CD4-positive, alpha-beta T cell treated with Interleukin-12 subunit alpha and Interleukin-12 subunit beta, for 1 hour (primary cell): Measurements from ENCODE around the gene MED16.
A peak's percentile ranks its signal among the peaks of the same experiment; 100 is the strongest.
"Not testable (repeated sequence)": the region's sequence is repeated elsewhere in the genome, so short reads cannot be mapped to it uniquely, and the experiment has no call there.

Experiments used
- DNase-seq: peaks from one replicate; pipeline ENCODE4 v3.0.0-alpha.2; 2020

Gene MED16

DNA sequence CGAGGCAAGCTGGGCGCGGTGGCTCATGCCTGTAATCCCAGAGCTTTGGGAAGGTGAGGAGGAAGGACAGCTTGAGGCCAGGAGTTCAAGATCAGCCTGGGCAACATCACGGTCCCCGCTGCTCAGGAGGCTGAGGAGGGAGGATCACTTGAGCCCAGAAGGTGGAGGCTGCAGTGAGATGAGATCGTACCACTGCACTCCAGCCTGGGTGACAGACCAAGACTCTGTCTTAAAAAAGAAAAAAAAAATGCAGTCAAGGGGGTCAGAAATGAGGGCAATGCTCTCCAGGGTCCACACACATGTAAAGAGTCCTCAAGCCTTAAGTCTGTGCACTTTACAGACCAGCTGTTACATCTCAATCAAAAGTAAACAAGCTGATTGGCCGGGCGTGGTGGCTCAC lies 11.6 kb upstream of the MED16 start:
- DNase-seq = no peak

DNA sequence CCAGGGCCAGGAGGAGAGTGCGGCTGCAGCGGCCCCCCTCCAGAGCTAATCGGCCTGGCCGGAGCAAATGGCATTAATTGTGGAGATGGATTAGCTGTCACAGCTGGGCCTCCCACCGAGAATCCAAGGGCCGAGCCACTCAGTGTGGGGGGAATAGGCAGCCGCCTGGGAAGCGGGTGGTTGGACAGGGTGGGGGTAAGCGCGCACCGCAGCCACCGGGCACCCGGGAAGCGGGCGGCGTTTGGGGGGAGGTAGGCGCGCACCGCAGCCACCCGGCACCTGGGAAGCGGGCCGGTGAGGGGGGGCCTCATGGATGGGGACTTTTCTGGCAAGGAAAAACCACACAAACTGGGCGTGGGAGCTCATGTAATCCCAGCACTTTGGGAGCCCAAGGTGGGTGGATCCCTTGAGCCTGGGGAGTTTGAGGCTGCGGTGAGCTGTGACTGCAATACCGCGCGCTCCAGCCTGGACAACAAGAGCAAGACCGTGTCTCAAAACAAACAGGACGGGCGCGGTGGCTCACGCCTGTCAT lies 10.3 kb upstream of the MED16 start:
- no peak for DNase-seq

- no peak for DNase-seq
Measured at GRCh38 chr19:902446-903226, 9.6 kb upstream of the MED16 start.

DNA sequence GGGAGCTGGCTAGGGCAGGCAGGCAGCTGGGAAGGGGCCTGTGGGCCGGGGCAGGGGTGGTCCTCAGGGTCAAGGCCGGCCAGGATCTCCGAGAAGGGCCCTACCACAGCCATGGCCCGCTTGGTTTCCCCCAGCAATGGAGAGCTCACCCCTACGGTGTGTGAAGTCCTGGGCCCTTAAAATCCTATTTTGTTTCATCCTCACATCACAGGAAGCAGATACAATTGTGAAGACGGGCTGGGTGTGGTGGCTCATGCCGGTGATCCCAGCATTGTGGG lies 9.0 kb upstream of the MED16 start:
- DNase-seq = no peak

DNA sequence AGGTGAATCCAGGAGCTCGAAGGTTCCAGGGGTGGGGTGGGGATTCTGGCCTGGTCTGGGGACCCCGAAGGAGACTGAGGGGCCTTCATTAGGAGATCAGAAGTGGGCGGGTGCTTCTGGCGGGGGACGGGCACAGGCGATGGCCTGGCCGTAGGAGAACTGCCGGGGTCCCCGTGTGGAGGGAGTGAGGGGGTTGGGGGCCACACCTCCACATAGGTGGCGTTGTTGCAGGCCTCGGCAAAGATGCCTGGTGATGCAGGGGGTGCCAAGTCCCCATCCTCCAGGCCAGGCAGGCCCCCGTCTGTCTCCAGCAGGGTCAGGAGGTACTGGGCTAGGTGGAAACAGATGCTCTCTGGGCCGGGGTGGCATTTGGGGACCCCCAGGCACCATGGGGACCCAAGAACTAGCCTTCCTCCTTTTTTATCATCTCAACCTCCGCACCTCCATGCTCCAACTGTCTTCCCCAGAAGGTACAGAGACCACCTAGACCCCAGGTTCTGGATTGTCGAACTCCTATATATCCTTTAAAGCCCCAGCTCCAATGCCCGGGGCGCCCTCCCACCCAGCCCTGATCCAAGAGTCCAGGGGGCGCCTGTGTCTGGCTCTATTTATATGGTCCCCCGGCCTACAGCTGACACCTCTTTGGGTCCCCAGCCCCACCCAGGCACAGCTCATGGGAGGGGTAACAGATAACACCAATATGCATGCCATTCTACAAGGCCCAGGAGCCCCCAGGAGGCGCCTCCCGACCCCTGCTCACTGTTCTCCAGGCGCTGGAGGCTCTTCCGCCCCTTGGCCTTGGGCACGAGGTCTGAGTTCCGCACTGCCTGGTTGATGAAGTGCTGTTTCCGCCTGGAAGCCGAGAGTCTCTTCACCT lies 8.5 kb upstream of the MED16 start:
- DNase-seq = no peak

DNA sequence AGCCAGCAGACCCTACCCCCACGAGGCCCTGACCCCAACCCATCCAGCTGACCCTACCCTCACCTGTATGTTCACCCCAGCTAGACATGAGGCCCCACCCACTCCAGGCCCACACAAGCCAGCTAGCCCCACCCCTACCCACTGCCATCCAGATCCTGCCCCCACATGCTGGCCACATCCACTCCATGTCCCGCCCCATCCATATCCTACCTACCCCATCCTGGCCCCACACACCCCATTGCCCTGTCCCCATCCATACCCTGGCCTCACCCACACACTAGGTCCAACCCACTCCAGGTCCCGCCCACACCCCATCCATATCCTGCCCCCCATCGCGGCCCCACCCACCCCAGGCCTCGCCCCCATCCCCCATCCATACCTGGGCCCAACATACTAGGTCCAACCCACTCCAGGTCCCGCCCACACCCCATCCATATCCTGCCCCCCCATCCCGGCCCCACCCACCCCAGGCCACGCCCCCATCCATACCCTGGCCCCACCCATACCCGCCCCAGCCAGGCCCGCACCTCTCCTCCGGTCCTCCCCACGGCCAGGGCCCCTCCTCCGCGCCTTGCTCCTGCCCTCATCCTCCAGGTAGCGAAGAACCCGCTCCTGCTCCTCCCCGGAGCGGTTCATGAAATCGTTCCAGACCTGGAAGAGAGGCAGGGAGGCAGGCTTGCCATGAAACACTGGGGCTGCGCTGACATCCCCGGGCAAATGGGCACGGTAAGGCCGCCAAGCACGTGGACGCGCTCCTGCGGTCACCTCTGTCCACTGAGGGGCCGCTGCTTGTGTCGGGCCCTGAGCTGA lies 7.5 kb upstream of the MED16 start:
- DNase-seq = peak; percentile 62

DNA sequence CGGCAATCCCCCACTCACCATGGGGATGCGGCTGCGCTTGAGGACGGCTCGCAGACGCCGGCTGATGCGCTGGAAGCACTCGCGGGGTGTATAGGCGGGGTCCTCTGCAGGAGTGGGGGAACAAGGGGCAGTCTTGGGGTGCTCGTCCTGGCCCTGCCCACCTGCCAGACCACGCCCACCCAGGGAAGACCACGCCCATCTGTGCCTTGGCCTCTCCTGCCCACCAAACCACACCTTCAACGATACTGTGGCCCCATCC lies 7.0 kb upstream of the MED16 start:
- no peak for DNase-seq

GRCh38 chr19:899336-900042 lies 6.5 kb upstream of the MED16 start:
- DNase-seq = no peak

DNA sequence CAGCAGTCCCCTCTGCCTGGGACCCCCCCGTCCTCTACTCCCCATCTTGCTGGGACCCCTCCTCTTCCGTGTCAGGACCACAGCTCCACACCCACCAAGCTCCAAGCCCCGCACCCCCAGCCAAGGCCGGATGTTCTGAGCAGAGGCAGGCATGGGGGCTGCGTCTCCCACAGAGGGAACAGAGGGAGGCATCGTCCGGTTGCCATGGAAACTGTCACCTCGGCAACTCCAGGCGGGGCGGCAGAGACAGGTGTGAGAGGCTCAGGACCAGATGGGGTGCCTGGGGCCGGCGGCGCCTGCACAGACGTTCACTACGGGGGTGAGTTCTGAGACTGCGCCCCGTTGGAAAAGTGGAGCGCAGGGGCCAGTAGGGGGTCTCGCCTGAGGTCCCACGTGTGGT lies 5.7 kb upstream of the MED16 start:
- no peak for DNase-seq

DNA sequence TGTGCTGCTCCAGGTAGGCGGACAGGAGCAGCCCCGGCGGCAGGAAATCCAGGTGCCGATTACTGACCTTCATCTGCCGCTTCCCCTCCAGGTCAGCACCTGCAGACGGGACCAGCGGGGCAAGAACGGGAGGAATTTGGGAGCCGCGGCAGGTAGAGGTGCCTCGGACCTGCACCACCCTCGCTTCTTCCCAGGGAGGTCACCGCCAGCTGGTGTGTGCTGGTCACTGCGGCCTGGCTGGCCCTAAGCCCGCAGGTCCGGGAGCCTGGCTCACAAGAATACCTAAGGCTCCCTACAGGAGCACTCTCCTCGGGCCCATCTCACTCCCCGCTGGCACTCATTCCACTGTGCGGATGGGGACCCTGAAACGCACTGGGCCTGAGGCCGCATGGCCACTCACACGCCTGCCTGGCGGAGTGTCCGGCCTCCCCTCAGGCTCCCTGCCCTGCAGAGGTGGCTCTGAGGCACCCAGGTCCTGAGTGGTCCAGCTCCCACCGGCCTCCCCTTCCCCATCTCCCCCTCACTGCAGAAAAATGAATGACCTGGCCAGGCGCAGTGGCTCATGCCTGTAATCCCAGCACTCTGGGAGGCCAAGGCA lies 4.6 kb upstream of the MED16 start:
- no peak for DNase-seq

GRCh38 chr19:896999-897398 lies 4.0 kb upstream of the MED16 start:
- no peak for DNase-seq

DNA sequence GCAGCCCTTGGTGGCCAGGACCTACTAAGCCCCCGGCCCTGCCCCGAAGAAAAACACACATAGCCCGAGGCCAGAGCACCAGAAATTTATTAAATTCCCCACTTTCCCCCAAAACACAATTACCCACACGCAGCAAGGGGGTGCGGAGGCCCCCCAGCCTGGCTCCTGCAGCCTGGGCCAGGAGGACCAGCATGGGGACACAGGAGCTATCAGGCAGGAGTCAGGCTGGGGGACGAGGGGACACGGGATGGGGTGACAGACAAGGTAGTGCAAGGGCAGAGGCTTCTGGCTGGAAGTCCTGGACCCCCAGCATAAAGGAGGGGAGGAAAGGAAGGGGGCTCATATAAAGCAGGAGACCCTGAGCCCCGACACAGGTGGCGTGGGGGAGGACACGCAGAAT lies 3.4 kb upstream of the MED16 start:
- DNase-seq = no peak

GRCh38 chr19:892243-892893 lies 619 bp downstream of the MED16 start:
- DNase-seq = no peak

- DNase-seq = not testable (repeated sequence)
Measured at GRCh38 chr19:891421-892200, 1.4 kb downstream of the MED16 start.

DNA sequence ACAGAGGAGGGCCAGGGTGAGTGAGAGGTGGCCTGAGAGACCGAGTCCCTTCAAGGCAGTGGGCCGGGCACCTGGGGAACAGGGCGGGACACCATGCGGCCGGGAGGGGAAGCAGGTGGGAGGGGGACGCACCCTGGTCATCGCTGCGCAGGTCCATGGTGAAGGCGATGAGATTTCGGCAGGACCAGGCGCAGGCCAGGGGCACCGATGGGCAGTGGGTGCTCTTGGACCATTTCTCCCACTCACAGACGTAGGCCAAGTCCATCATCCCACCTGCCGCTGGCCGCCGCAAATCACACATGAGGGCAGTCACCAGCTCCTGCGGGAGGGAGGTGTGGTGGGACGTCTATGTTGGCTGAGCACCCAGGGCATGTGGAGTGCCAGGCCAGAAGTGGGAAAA lies 2.2 kb downstream of the MED16 start:
- no peak for DNase-seq

- no peak for DNase-seq
Measured at GRCh38 chr19:889662-890295, 3.2 kb downstream of the MED16 start.

GRCh38 chr19:888581-889385 lies 4.2 kb downstream of the MED16 start:
- no peak for DNase-seq

- DNase-seq = no peak
Measured at GRCh38 chr19:887599-887998, 5.4 kb downstream of the MED16 start.

- DNase-seq = no peak
Measured at GRCh38 chr19:887072-887471, 5.9 kb downstream of the MED16 start.
